Mesothelial cell of epicardium (in vitro differentiated cells): ENCODE measurements around the gene TMEM182. TPM values are rescaled to one million over a fixed set of nuclear protein-coding genes. Genes with fewer than 3 reads are reported as not detected.

Experiments
- DNase-seq, 2 experiments: peaks; one replicate each; pipeline ENCODE4 v3.0.0; 2021; ENCODE audit warnings: low spot score in 2 of 2; ENCODE audit not compliant: unreplicated experiment in 2 of 2
- H3K27ac Mint-ChIP-seq: 2 replicates; pipeline ENCODE4 v1.8.0; 2021; ENCODE audit warnings: mixed read lengths
- H3K27me3 Mint-ChIP-seq: 2 replicates; pipeline ENCODE4 v1.8.0; 2021; ENCODE audit warnings: low read depth, mixed read lengths
- H3K36me3 Mint-ChIP-seq: 2 replicates; pipeline ENCODE4 v1.8.0; 2021; ENCODE audit warnings: mixed read lengths
- H3K4me1 Mint-ChIP-seq: 2 replicates; pipeline ENCODE4 v1.8.0; 2021; ENCODE audit warnings: mixed read lengths
- H3K4me3 Mint-ChIP-seq: 2 replicates; pipeline ENCODE4 v1.8.0; 2021; ENCODE audit warnings: mild to moderate bottlenecking, moderate library complexity, mixed read lengths
- H3K9me3 Mint-ChIP-seq: 2 replicates; pipeline ENCODE4 v1.8.0; 2021; ENCODE audit warnings: mixed read lengths
- total RNA-seq: library from RNA; stranded (reverse); gene quantifications from 3 replicates; pipeline ENCODE4 v1.2.1, GENCODE V29; 2021
- TF ChIP-seq, protein P1 (sequence below): fragments of 200-600 bp; sonication (generic); IDR thresholded peaks from one replicate; pipeline ENCODE4 v1.5.0; 2021; ENCODE audit warnings: antibody characterized with exemption; ENCODE audit not compliant: unreplicated experiment

TMEM182 gene
- total RNA-seq, 1 donor from 2014 or later: 8.0 TPM

DNA sequence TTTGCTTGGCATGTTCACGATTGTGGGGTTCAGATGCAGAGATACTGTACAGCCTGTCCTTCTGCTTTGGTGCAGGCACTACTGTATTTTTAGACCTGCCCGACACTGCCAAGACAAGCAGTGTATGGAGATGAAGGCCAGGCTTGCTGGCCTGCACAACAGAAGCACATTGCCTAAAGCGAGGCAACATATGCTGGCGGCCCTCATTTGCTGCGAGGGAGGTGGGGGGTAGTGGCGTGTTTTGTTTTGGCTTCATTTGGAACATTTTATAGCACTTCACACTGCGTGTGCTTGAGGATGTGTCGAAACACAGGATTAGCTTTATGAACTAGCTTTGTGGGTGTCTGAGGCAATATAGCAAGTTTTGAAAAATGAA lies 27.0 kb downstream of the TMEM182 start:
- Mint-ChIP-seq H3K36me3 (peaks cover 2% of the 10 kb centered on the region), H3K27me3 (no peaks in the 10 kb centered on the region), H3K9me3 (no peaks in the 10 kb centered on the region), H3K4me1 (peaks cover 6% of the 10 kb centered on the region), H3K27ac (no peak overlapping the region), H3K4me3 (no peak overlapping the region)
- TF ChIP-seq, protein P1, sequence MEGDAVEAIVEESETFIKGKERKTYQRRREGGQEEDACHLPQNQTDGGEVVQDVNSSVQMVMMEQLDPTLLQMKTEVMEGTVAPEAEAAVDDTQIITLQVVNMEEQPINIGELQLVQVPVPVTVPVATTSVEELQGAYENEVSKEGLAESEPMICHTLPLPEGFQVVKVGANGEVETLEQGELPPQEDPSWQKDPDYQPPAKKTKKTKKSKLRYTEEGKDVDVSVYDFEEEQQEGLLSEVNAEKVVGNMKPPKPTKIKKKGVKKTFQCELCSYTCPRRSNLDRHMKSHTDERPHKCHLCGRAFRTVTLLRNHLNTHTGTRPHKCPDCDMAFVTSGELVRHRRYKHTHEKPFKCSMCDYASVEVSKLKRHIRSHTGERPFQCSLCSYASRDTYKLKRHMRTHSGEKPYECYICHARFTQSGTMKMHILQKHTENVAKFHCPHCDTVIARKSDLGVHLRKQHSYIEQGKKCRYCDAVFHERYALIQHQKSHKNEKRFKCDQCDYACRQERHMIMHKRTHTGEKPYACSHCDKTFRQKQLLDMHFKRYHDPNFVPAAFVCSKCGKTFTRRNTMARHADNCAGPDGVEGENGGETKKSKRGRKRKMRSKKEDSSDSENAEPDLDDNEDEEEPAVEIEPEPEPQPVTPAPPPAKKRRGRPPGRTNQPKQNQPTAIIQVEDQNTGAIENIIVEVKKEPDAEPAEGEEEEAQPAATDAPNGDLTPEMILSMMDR: no peak
- no peak for DNase-seq

DNA sequence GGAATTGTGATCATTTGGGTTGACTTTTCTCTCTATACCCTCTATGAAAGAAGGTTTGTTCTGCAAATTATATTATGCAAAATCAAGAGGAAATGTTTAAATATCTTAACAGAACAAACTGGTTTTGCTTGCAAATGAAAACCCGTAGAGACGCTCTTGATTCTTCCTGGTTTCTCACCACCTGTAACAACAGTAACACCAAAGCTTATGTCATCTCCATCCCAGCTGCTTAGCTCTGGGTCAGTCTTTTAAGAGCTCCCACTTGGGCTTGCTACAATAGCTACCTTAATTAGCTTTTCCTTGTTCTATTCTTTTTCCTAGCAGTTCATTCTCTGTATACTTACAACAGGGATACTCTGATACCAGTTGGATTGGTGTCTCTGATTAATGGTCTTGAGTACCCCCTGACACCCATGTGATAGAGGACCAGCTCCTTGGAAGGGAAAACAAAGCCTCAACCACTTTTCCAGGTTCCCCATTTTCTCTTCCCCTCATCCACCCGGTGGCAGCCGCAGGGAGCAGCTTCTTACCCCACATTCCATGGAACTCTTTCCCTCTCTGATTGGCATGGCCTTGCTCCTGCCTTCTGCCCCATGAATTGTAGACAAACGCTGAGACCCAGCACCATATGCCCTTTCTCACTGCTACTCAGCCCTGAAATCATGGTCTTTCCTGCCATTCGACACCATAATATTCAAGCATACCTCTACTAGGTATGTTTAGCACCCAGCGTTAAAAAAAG lies 27.7 kb downstream of the TMEM182 start:
- H3K27me3 Mint-ChIP-seq: no peaks in the 10 kb centered on the region
- H3K9me3 Mint-ChIP-seq: no peaks in the 10 kb centered on the region

DNA sequence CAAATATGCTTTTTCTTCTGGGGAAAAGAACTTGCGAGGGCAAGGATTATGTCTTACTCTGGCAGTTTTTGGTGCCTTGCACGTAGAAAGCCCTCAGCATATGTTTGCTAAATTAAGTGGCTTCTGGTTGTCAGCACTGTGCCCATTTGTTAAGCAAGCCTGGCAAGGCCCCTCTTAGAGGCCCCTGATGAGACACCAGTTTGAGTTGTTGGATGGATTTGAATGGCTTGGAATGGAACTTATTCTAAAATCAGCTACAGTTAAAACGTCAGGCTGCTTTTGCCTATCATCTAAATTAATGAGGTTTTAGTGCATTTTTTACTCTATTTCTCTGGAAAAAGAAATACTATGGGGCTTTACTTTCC lies 28.2 kb downstream of the TMEM182 start:
- no peak overlapping the region for H3K4me3 Mint-ChIP-seq
- DNase-seq: no peak
- peaks cover 6% of the 10 kb centered on the region for H3K4me1 Mint-ChIP-seq
- no peaks in the 10 kb centered on the region for H3K9me3 Mint-ChIP-seq
- TF ChIP-seq, protein P1: no peak
- H3K36me3 Mint-ChIP-seq: peaks cover 2% of the 10 kb centered on the region
- H3K27me3 Mint-ChIP-seq: no peaks in the 10 kb centered on the region
- H3K27ac Mint-ChIP-seq: no peak overlapping the region

More for the DNA sequence above, 27.7 kb downstream of the TMEM182 start:
- Mint-ChIP-seq H3K27ac (no peak overlapping the region), H3K36me3 (peaks cover 2% of the 10 kb centered on the region), H3K4me3 (no peak overlapping the region), H3K4me1 (peaks cover 6% of the 10 kb centered on the region)
- DNase-seq: no peak
- TF ChIP-seq, protein P1: no peak

DNA sequence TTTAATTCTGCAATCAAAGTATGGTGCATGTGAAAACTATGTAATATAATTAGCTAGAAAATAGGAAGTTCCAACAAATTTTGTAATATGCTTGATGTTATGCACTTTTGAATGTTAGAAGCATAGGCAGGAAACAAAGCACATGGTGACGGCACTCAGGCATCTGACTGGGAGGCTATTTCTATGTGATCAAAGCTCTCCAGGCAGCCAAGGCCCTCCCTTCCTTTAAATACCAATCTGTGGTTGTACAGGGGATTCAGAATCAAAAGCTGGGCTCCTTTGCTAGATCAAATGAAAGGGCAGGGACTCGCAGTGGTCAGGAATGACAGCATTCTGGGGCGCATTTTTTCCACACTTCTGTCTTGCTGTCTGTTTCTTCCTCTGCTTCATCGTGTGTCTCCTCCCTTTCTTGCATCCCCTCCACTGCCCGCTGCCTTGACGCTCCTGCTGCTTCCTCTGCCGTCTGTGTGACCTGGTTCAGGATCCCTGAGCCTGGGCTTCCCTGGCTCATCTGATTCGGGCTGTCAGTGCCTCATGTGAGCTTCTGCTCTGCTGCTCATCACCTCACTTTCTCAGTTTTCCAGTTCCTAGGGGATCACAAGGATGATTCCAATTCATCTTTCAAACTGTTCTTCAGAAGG lies 30.9 kb downstream of the TMEM182 start:
- DNase-seq: no peak
- peak overlapping the region; percentile 60 for H3K27ac Mint-ChIP-seq
- no peak overlapping the region for H3K4me3 Mint-ChIP-seq
- H3K36me3 Mint-ChIP-seq: peaks cover 9% of the 10 kb centered on the region
- H3K27me3 Mint-ChIP-seq: no peaks in the 10 kb centered on the region
- TF ChIP-seq, protein P1: no peak
- H3K4me1 Mint-ChIP-seq: peaks cover 8% of the 10 kb centered on the region
- peaks cover 2% of the 10 kb centered on the region for H3K9me3 Mint-ChIP-seq

DNA sequence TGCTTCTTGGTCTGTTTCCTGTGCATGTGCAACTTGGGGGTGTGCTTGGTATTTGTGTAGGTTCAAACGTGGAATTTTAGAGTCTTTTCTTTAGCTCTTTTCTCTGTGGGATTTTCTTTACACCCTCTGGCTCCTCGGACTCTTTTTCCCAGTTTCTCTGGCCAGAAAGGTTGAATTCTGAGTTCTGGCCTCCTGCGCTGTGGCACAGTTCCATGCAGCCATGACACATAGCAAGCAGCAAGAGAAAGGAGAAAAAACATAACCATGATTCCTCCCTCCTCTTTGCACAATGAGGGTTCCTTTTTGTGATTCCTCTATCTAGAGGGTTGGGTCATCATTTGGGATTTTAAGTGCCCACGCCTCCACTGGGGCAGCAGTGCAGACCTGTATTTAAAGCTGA lies 33.8 kb downstream of the TMEM182 start:
- H3K36me3 Mint-ChIP-seq: peaks cover 34% of the 10 kb centered on the region
- no peak overlapping the region for H3K27ac Mint-ChIP-seq
- H3K27me3 Mint-ChIP-seq: no peaks in the 10 kb centered on the region
- peaks cover 25% of the 10 kb centered on the region for H3K9me3 Mint-ChIP-seq
- peaks cover 8% of the 10 kb centered on the region for H3K4me1 Mint-ChIP-seq
- no peak for DNase-seq
- TF ChIP-seq, protein P1: no peak
- H3K4me3 Mint-ChIP-seq: no peak overlapping the region
